ENCODE measurements around the gene DPYSL5.

GRCh38 chr2:26818255-26818654 lies 29.7 kb upstream of the DPYSL5 start:
- TF ChIP-seq POLR2AphosphoS5 (IDR thresholded peaks at IDR 0.05; ENCODE audit: low read depth, low read length) = no peak
- no peak for TF ChIP-seq SPI1 (IDR thresholded peaks at IDR 0.05; ENCODE audit: low read depth, low read length)
- TF ChIP-seq TAF1 (IDR thresholded peaks at IDR 0.05; ENCODE audit: low read depth, low read length) = no peak
- TF ChIP-seq POLR2A (IDR thresholded peaks at IDR 0.05; ENCODE audit: low read depth, low read length) = no peak
